H9 (cell line): ENCODE data around the gene TIPRL. TPM values are rescaled to one million over a fixed set of nuclear protein-coding genes. Genes with fewer than 3 reads are reported as not detected.
"Not testable (repeated sequence)": the region's sequence is repeated elsewhere in the genome, so short reads cannot be mapped to it uniquely, and the experiment has no call there.

Source experiments
- DNase-seq: peaks from one replicate; pipeline ENCODE4 v3.0.0-alpha.2; 2017
- H2AFZ ChIP-seq: one replicate; pipeline ENCODE4 v1.6.1; 2013; ENCODE audit warnings: mild to moderate bottlenecking, low read length, control low read depth, moderate library complexity
- H2AK5ac ChIP-seq: 2 replicates; pipeline ENCODE4 v1.6.1; 2013; ENCODE audit warnings: low read length, control low read depth, mixed read lengths; ENCODE audit not compliant: insufficient read length
- H2BK120ac ChIP-seq: one replicate; pipeline ENCODE4 v1.6.1; 2013; ENCODE audit warnings: low read depth, mild to moderate bottlenecking, low read length, control low read depth, inconsistent platforms; ENCODE audit not compliant: poor library complexity, severe bottlenecking
- H2BK12ac ChIP-seq: 2 replicates; pipeline ENCODE4 v1.6.1; 2013; ENCODE audit warnings: low read length, control low read depth, mixed read lengths, low read depth; ENCODE audit not compliant: insufficient read length
- H2BK15ac ChIP-seq: 2 replicates; pipeline ENCODE4 v1.6.1; 2013; ENCODE audit warnings: low read depth, low read length, control low read depth
- H2BK20ac ChIP-seq: one replicate; pipeline ENCODE4 v1.6.1; 2013; ENCODE audit warnings: low read depth, mild to moderate bottlenecking, low read length, control low read depth, inconsistent platforms; ENCODE audit not compliant: poor library complexity, severe bottlenecking
- H2BK5ac ChIP-seq: 2 replicates; pipeline ENCODE4 v1.6.1; 2013; ENCODE audit warnings: low read length, control low read depth, mixed read lengths; ENCODE audit not compliant: insufficient read length
- H3K14ac ChIP-seq: 2 replicates; pipeline ENCODE4 v1.6.1; 2013; ENCODE audit warnings: low read length, control low read depth; ENCODE audit not compliant: insufficient read depth
- H3K18ac ChIP-seq: 2 replicates; pipeline ENCODE4 v1.6.1; 2013; ENCODE audit warnings: low read depth, mild to moderate bottlenecking, mixed read lengths, low read length, control low read depth; ENCODE audit not compliant: insufficient read length
- H3K23ac ChIP-seq: 2 replicates; pipeline ENCODE4 v1.6.1; 2013; ENCODE audit warnings: low read length, control low read depth, mixed read lengths, low read depth; ENCODE audit not compliant: insufficient read length
- H3K23me2 ChIP-seq: 2 replicates; pipeline ENCODE4 v1.6.1; 2013; ENCODE audit warnings: low read depth, mild to moderate bottlenecking, mixed read lengths, low read length, control low read depth; ENCODE audit not compliant: insufficient read length, poor library complexity, severe bottlenecking
- H3K27ac ChIP-seq: 2 replicates; pipeline ENCODE4 v1.5.1; 2013; ENCODE audit warnings: low read length, control low read depth, mixed read lengths, low read depth; ENCODE audit not compliant: insufficient read length
- H3K27me3 ChIP-seq: 2 replicates; pipeline ENCODE4 v1.6.1; 2013; ENCODE audit warnings: low read length, control low read depth, inconsistent platforms; ENCODE audit not compliant: insufficient read depth
- H3K4ac ChIP-seq: 2 replicates; pipeline ENCODE4 v1.6.1; 2013; ENCODE audit warnings: low read depth, mild to moderate bottlenecking, control low read depth, inconsistent platforms, low read length, moderate library complexity
- H3K4me1 ChIP-seq: 2 replicates; pipeline ENCODE4 v1.6.1; 2013; ENCODE audit warnings: low read length, control low read depth, inconsistent platforms; ENCODE audit not compliant: insufficient read depth
- H3K4me2 ChIP-seq: 2 replicates; pipeline ENCODE4 v1.6.1; 2013; ENCODE audit warnings: low read length, control low read depth, mixed read lengths; ENCODE audit not compliant: insufficient read length, insufficient read depth
- H3K56ac ChIP-seq: 2 replicates; pipeline ENCODE4 v1.6.1; 2013; ENCODE audit warnings: low read depth, mild to moderate bottlenecking, mixed read lengths, low read length, control low read depth; ENCODE audit not compliant: insufficient read length
- H3K79me1 ChIP-seq: 2 replicates; pipeline ENCODE4 v1.6.1; 2013; ENCODE audit warnings: low read depth, mild to moderate bottlenecking, moderate library complexity, low read length, control low read depth, inconsistent platforms; ENCODE audit not compliant: insufficient read depth, poor library complexity, severe bottlenecking
- H3K79me2 ChIP-seq: 2 replicates; pipeline ENCODE4 v1.6.1; 2013; ENCODE audit warnings: low read length, control low read depth, inconsistent platforms; ENCODE audit not compliant: insufficient read depth
- H3K9ac ChIP-seq: 2 replicates; pipeline ENCODE4 v1.6.1; 2013; ENCODE audit warnings: low read length, control low read depth, mixed read lengths; ENCODE audit not compliant: insufficient read length; ENCODE audit errors: extremely low read depth
- H3K9me3 ChIP-seq: one replicate; pipeline ENCODE4 v1.6.1; 2013; ENCODE audit warnings: low read depth, low read length, inconsistent platforms; ENCODE audit not compliant: control insufficient read depth
- H3T11ph ChIP-seq: one replicate; pipeline ENCODE4 v1.6.1; 2013; ENCODE audit warnings: mild to moderate bottlenecking, low read length, control low read depth, inconsistent platforms
- H4K20me1 ChIP-seq: one replicate; pipeline ENCODE4 v1.6.1; 2013; ENCODE audit not compliant: control insufficient read depth, insufficient read length, insufficient read depth
- H4K5ac ChIP-seq: 2 replicates; pipeline ENCODE4 v1.6.1; 2013; ENCODE audit warnings: low read depth, mild to moderate bottlenecking, mixed read lengths, low read length, control low read depth; ENCODE audit not compliant: insufficient read length
- H4K8ac ChIP-seq: replicated peaks from 2 replicates; pipeline ENCODE4 v1.6.1; 2013; ENCODE audit warnings: low read length, control low read depth, mixed read lengths, low read depth; ENCODE audit not compliant: insufficient read length
- H4K91ac ChIP-seq: 2 replicates; pipeline ENCODE4 v1.6.1; 2013; ENCODE audit warnings: low read depth, mild to moderate bottlenecking, moderate library complexity, mixed read lengths, low read length, control low read depth; ENCODE audit not compliant: insufficient read length
- H3K27ac Mint-ChIP-seq, 3 experiments: 2 replicates in 2 of 3; 3 replicates in 1 of 3; pipeline ENCODE4 v1.8.0; 2020 to 2021; ENCODE audit warnings: mixed read lengths in 3 of 3, mild to moderate bottlenecking in 1 of 3, moderate library complexity in 1 of 3
- H3K27me3 Mint-ChIP-seq: 2 replicates; pipeline ENCODE4 v1.8.0; 2021; ENCODE audit warnings: low read depth, mild to moderate bottlenecking, moderate library complexity, mixed read lengths
- H3K36me3 Mint-ChIP-seq, 3 experiments: 2 replicates in 2 of 3; 3 replicates in 1 of 3; pipeline ENCODE4 v1.8.0; 2020 to 2021; ENCODE audit warnings: low read depth in 3 of 3, mixed read lengths in 3 of 3; ENCODE audit not compliant: insufficient read depth in 1 of 3
- H3K4me1 Mint-ChIP-seq, 2 experiments: 2 replicates each; pipeline ENCODE4 v1.8.0; 2020; ENCODE audit warnings: mixed read lengths in 2 of 2
- H3K4me3 Mint-ChIP-seq, 2 experiments: 2 replicates in 1 of 2; 3 replicates in 1 of 2; pipeline ENCODE4 v1.8.0; 2020 to 2021; ENCODE audit warnings: mild to moderate bottlenecking in 2 of 2, mixed read lengths in 2 of 2, moderate library complexity in 1 of 2
- H3K9me3 Mint-ChIP-seq, 2 experiments: 2 replicates in 1 of 2; 3 replicates in 1 of 2; pipeline ENCODE4 v1.8.0; 2020; ENCODE audit warnings: mild to moderate bottlenecking in 2 of 2, mixed read lengths in 2 of 2, moderate library complexity in 1 of 2
- WGBS: extraction: QIAGEN DNeasy Blood & Tissue Kit; methylation state at CpG from one replicate; pipeline ENCODE4 v1.1.7; 2013; ENCODE audit warnings: missing lambda C conversion rate, low lambda C conversion rate, mixed read lengths; ENCODE audit not compliant: insufficient read length; ENCODE audit errors: extremely low coverage; 5-methylcytosine and 5-hydroxymethylcytosine counted together
- total RNA-seq: library from RNA; stranded (reverse); gene quantifications from 2 replicates; pipeline ENCODE4 v1.2.1, GENCODE V29; 2021
- TF ChIP-seq, protein P1 (sequence below): fragments of 200-600 bp; sonication (generic); conservative IDR thresholded peaks from 3 replicates; pipeline ENCODE4 v1.8.0; 2021; ENCODE audit warnings: antibody characterized with exemption, mild to moderate bottlenecking

TIPRL gene
- total RNA-seq, 1 experiment from 2014 or later: 24.4 TPM

DNA sequence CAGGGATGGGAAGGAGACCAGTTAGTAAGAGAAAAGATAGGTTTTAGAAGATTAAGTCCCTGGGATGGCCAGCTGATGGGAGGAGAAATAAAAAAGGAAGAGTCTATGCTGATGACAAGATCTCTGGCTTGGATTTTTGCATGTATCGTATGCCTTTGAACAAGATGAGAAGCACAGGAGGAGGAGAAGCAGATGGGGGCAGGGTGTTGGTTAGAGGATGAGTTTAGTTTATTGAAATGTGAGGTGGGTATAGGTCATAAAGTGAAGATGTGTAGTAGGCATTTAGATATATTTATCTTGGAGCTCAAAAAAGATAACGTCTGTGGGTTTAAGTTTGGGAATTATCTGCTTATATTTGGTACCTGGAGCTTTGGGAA lies 1.4 kb downstream of the TIPRL start:
- Histone ChIP-seq H3K56ac (no peak overlapping the region), H2AFZ (no peak overlapping the region), H3K79me2 (no peaks in the 10 kb centered on the region), H3K4me2 (peak overlapping the region; percentile 80), H2BK120ac (no peak overlapping the region), H3K9ac (peak overlapping the region; percentile 41), H3K14ac (no peak overlapping the region), H2BK12ac (no peak overlapping the region), H3K79me1 (no peaks in the 10 kb centered on the region), H3K23me2 (peaks cover 6% of the 10 kb centered on the region), H3K4me1 (0 out of 2 replicates have a peak, but pooled peaks cover 2% of the 10 kb centered on the region), H4K20me1 (no peaks in the 10 kb centered on the region), H3K18ac (no peak overlapping the region), H4K5ac (no peak overlapping the region), H3K9me3 (no peaks in the 10 kb centered on the region), H2BK20ac (no peak overlapping the region), H2AK5ac (no peak overlapping the region), H3K27ac (no peak overlapping the region), H4K91ac (no peak overlapping the region), H2BK5ac (no peak overlapping the region), H2BK15ac (no peak overlapping the region), H4K8ac (no peak overlapping the region), H3K27me3 (no peaks in the 10 kb centered on the region), H3T11ph (no peak overlapping the region), H3K23ac (no peak overlapping the region), H3K4ac (no peak overlapping the region)
- H3K27me3 Mint-ChIP-seq: no peaks in the 10 kb centered on the region
- no peaks in the 10 kb centered on the region; a peak in 1 of 5 replicates for H3K9me3 Mint-ChIP-seq
- DNase-seq: no peak
- TF ChIP-seq, protein P1, sequence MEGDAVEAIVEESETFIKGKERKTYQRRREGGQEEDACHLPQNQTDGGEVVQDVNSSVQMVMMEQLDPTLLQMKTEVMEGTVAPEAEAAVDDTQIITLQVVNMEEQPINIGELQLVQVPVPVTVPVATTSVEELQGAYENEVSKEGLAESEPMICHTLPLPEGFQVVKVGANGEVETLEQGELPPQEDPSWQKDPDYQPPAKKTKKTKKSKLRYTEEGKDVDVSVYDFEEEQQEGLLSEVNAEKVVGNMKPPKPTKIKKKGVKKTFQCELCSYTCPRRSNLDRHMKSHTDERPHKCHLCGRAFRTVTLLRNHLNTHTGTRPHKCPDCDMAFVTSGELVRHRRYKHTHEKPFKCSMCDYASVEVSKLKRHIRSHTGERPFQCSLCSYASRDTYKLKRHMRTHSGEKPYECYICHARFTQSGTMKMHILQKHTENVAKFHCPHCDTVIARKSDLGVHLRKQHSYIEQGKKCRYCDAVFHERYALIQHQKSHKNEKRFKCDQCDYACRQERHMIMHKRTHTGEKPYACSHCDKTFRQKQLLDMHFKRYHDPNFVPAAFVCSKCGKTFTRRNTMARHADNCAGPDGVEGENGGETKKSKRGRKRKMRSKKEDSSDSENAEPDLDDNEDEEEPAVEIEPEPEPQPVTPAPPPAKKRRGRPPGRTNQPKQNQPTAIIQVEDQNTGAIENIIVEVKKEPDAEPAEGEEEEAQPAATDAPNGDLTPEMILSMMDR: no peak
- peaks cover 3% of the 10 kb centered on the region in 2 experiments; a peak in 3 of 4 replicates for H3K4me1 Mint-ChIP-seq
- no peak overlapping the region for H3K27ac Mint-ChIP-seq
- H3K36me3 Mint-ChIP-seq: peaks cover 0 to 6% (median 0%) of the 10 kb centered on the region in 3 experiments; a peak in 1 of 7 replicates
- no peak overlapping the region for H3K4me3 Mint-ChIP-seq
- WGBS: no CpG with 5 or more reads among the region's 2 CpGs

DNA sequence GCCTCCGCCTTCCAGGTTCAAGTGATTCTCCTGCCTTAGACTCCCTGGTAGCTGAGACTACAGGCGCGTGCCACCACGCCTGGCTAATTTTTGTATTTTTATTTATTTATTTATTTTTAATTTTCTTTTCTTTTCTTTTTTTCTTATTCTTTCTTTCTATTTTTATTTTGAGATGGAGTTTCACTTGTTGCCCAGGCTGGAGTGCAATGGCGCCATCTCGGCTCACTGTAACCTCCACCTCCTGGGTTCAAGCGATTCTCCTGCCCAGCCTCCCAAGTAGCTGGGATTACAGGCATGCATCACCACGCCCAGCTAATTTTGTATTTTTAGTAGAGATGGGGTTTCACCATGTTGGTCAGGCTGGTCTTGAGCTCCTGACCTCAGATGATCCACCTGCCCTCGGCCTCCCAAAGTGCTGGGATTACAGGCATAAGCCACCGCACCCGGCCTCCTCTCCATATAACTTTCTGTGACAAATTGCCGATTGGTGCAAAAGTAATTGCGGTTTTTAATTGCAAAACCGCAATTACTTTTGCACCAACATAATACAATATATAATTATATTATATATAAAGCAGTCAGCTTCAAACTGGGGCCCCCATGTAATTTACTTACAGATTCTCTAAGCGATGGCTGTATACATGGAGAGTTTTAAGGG lies 2.4 kb downstream of the TIPRL start:
- not testable (repeated sequence) for H2AFZ ChIP-seq, H2BK12ac ChIP-seq, H3K9me3 Mint-ChIP-seq, H3K18ac ChIP-seq, H2AK5ac ChIP-seq, H3K79me2 ChIP-seq, DNase-seq, H3K27ac ChIP-seq, H3K9me3 ChIP-seq, H2BK15ac ChIP-seq, H4K5ac ChIP-seq, H4K20me1 ChIP-seq, H3K4me1 ChIP-seq, H3K4ac ChIP-seq, H4K8ac ChIP-seq, H2BK120ac ChIP-seq, H3T11ph ChIP-seq, H3K9ac ChIP-seq, H3K27ac Mint-ChIP-seq, H2BK20ac ChIP-seq, H3K79me1 ChIP-seq, H2BK5ac ChIP-seq, H4K91ac ChIP-seq, H3K23ac ChIP-seq, H3K56ac ChIP-seq, H3K23me2 ChIP-seq, H3K4me1 Mint-ChIP-seq, H3K27me3 Mint-ChIP-seq, H3K27me3 ChIP-seq, H3K4me3 Mint-ChIP-seq, H3K14ac ChIP-seq, H3K4me2 ChIP-seq
- no CpG with 5 or more reads among the region's 15 CpGs for WGBS
- H3K36me3 Mint-ChIP-seq: peaks cover 0 to 11% (median 0%) of the 10 kb centered on the region in 3 experiments; a peak in 1 of 7 replicates
